Endothelial cell (in vitro differentiated cells): ENCODE data around the gene C14orf93. TPM values are rescaled to one million over a fixed set of nuclear protein-coding genes. Genes with fewer than 3 reads are reported as not detected.

Source experiments
- DNase-seq: peaks from one replicate; pipeline ENCODE4 v3.0.0; 2021; ENCODE audit warnings: low spot score
- H3K27ac Mint-ChIP-seq: one replicate; pipeline ENCODE4 v1.8.0; 2021; ENCODE audit warnings: mixed read lengths, inconsistent platforms; ENCODE audit not compliant: unreplicated experiment
- H3K27me3 Mint-ChIP-seq: one replicate; pipeline ENCODE4 v1.8.0; 2021; ENCODE audit warnings: mild to moderate bottlenecking, moderate library complexity, mixed read lengths, inconsistent platforms; ENCODE audit not compliant: unreplicated experiment
- H3K36me3 Mint-ChIP-seq: one replicate; pipeline ENCODE4 v1.8.0; 2021; ENCODE audit warnings: mild to moderate bottlenecking, low read depth, mixed read lengths, inconsistent platforms; ENCODE audit not compliant: unreplicated experiment
- H3K4me1 Mint-ChIP-seq: one replicate; pipeline ENCODE4 v1.8.0; 2021; ENCODE audit warnings: mild to moderate bottlenecking, mixed read lengths, inconsistent platforms; ENCODE audit not compliant: unreplicated experiment
- H3K4me3 Mint-ChIP-seq: one replicate; pipeline ENCODE4 v1.8.0; 2021; ENCODE audit warnings: mild to moderate bottlenecking, mixed read lengths, inconsistent platforms; ENCODE audit not compliant: unreplicated experiment
- H3K9me3 Mint-ChIP-seq: one replicate; pipeline ENCODE4 v1.8.0; 2021; ENCODE audit warnings: mixed read lengths, inconsistent platforms; ENCODE audit not compliant: unreplicated experiment
- CTCF ChIP-seq: fragments of 200-600 bp; sonication (generic); IDR thresholded peaks from one replicate; pipeline ENCODE4 v1.5.0; 2021; ENCODE audit warnings: antibody characterized with exemption; ENCODE audit not compliant: unreplicated experiment
- total RNA-seq: library from RNA; stranded (reverse); fragmentation: NEBNext Ultra II Directional; extraction: Animal tissue kit (Norgen Biotek cat#: 25700); gene quantifications from one replicate; pipeline ENCODE4 v1.2.1, GENCODE V29; 2021; ENCODE audit not compliant: unreplicated experiment

Gene C14orf93
- total RNA-seq, 1 donor from 2014 or later: 9.0 TPM

GRCh38 chr14:22977684-22978486, 32.1 kb downstream of the C14orf93 start:
- peak overlapping the region; percentile 79 for H3K27ac Mint-ChIP-seq
- peaks cover 27% of the 10 kb centered on the region for H3K4me1 Mint-ChIP-seq
- H3K27me3 Mint-ChIP-seq: peaks cover 21% of the 10 kb centered on the region
- no peaks in the 10 kb centered on the region for H3K9me3 Mint-ChIP-seq
- peak overlapping the region; percentile 71 for H3K4me3 Mint-ChIP-seq
- TF ChIP-seq CTCF: no peak
- DNase-seq: peak; percentile 31
- H3K36me3 Mint-ChIP-seq: peaks cover 20% of the 10 kb centered on the region

- H3K27me3 Mint-ChIP-seq: peaks cover 21% of the 10 kb centered on the region
- no peak overlapping the region for H3K4me3 Mint-ChIP-seq
- peaks cover 27% of the 10 kb centered on the region for H3K4me1 Mint-ChIP-seq
- H3K36me3 Mint-ChIP-seq: peaks cover 20% of the 10 kb centered on the region
- peak overlapping the region; percentile 79 for H3K27ac Mint-ChIP-seq
- TF ChIP-seq CTCF: no peak
- no peak for DNase-seq
- no peaks in the 10 kb centered on the region for H3K9me3 Mint-ChIP-seq
These were observed 32.6 kb downstream of the C14orf93 start for GRCh38 chr14:22977434-22977683.

GRCh38 chr14:22976620-22977433, 33.1 kb downstream of the C14orf93 start:
- Mint-ChIP-seq H3K27me3 (peaks cover 21% of the 10 kb centered on the region), H3K4me3 (peak overlapping the region; percentile 53), H3K4me1 (peaks cover 27% of the 10 kb centered on the region), H3K36me3 (peaks cover 20% of the 10 kb centered on the region), H3K9me3 (no peaks in the 10 kb centered on the region), H3K27ac (peak overlapping the region; percentile 79)
- TF ChIP-seq CTCF: no peak
- DNase-seq: no peak

- Mint-ChIP-seq H3K4me1 (peaks cover 22% of the 10 kb centered on the region), H3K27ac (no peak overlapping the region), H3K36me3 (peaks cover 16% of the 10 kb centered on the region), H3K9me3 (no peaks in the 10 kb centered on the region), H3K4me3 (no peak overlapping the region), H3K27me3 (peaks cover 15% of the 10 kb centered on the region)
- TF ChIP-seq CTCF: no peak
- no peak for DNase-seq
These were observed 35.2 kb downstream of the C14orf93 start for GRCh38 chr14:22974530-22975313.
